Islet of Langerhans (tissue), 1 donor: ENCODE measurements around the gene NEB.
"Not testable (repeated sequence)": the region's sequence is repeated elsewhere in the genome, so short reads cannot be mapped to it uniquely, and the experiment has no call there.

ENCODE experiments used
- FAIRE-seq: peaks from one replicate; lab custom pipeline; 2011; peaks lifted over from hg19 to GRCh38; lab: Jason Lieb, UNC

The NEB gene

GRCh38 chr2:151704480-151704961, 29.8 kb downstream of the NEB start:
- not testable (repeated sequence) for FAIRE-seq

GRCh38 chr2:151698134-151698533, 36.1 kb downstream of the NEB start:
- not testable (repeated sequence) for FAIRE-seq

GRCh38 chr2:151695778-151696177, 38.5 kb downstream of the NEB start:
- FAIRE-seq: no peak

- FAIRE-seq: no peak
These were observed 42.6 kb downstream of the NEB start for GRCh38 chr2:151691631-151692030.

- no peak for FAIRE-seq
These were observed 45.6 kb downstream of the NEB start for GRCh38 chr2:151688719-151689118.

- no peak for FAIRE-seq
These were observed 51.7 kb downstream of the NEB start for GRCh38 chr2:151682459-151683003.

GRCh38 chr2:151681051-151681450, 53.2 kb downstream of the NEB start:
- FAIRE-seq: no peak

GRCh38 chr2:151679994-151680393, 54.3 kb downstream of the NEB start:
- FAIRE-seq: no peak

GRCh38 chr2:151678849-151679248, 55.4 kb downstream of the NEB start:
- no peak for FAIRE-seq

- no peak for FAIRE-seq
These were observed 61.3 kb downstream of the NEB start for GRCh38 chr2:151673016-151673415.

- no peak for FAIRE-seq
These were observed 62.0 kb downstream of the NEB start for GRCh38 chr2:151672277-151672676.

- FAIRE-seq: no peak
These were observed 63.3 kb downstream of the NEB start for GRCh38 chr2:151670846-151671597.

- no peak for FAIRE-seq
These were observed 63.9 kb downstream of the NEB start for GRCh38 chr2:151670346-151670745.

GRCh38 chr2:151669585-151670081, 64.6 kb downstream of the NEB start:
- no peak for FAIRE-seq

GRCh38 chr2:151668737-151669136, 65.5 kb downstream of the NEB start:
- no peak for FAIRE-seq

- no peak for FAIRE-seq
These were observed 68.3 kb downstream of the NEB start for GRCh38 chr2:151665959-151666358.

GRCh38 chr2:151664520-151664919, 69.8 kb downstream of the NEB start:
- FAIRE-seq: no peak

GRCh38 chr2:151661625-151662024, 72.7 kb downstream of the NEB start:
- no peak for FAIRE-seq

- no peak for FAIRE-seq
These were observed 76.2 kb downstream of the NEB start for GRCh38 chr2:151658081-151658480.

- FAIRE-seq: no peak
These were observed 76.6 kb downstream of the NEB start for GRCh38 chr2:151657667-151658076.

GRCh38 chr2:151655663-151656398, 78.4 kb downstream of the NEB start:
- no peak for FAIRE-seq

GRCh38 chr2:151654891-151655290, 79.4 kb downstream of the NEB start:
- FAIRE-seq: no peak

GRCh38 chr2:151654085-151654484, 80.2 kb downstream of the NEB start:
- FAIRE-seq: no peak
